ENCODE measurements around the gene ITIH5. TPM values are rescaled to one million over a fixed set of nuclear protein-coding genes. Genes with fewer than 3 reads are reported as not detected.

ITIH5 gene
- total and polyA plus RNA-seq, 2 donors (not counting 1 experiment from before 2014, with no cell fraction given) = not detected

- TF ChIP-seq CTCF (IDR thresholded peaks at IDR 0.05) = no peak
- no peak for TF ChIP-seq EZH2 (IDR thresholded peaks at IDR 0.05; ENCODE audit: borderline replicate concordance, insufficient read depth, low read depth, low read length, poor library complexity, severe bottlenecking)
- DNase-seq (no peak), ATAC-seq (ENCODE audit: low read depth) (no peak)
- Histone ChIP-seq H3K9me3 (ENCODE audit: control extremely low read depth in 1 of 3, control insufficient read depth in 2 of 3, insufficient read depth in 1 of 3, low read length in 2 of 3) (no peaks in the 10 kb centered on the region), H2AFZ (ENCODE audit: insufficient read depth, low read depth, low read length, poor library complexity, severe bottlenecking) (no peak overlapping the region), H3K4me1 (ENCODE audit: control insufficient read depth in 2 of 2, insufficient read depth in 2 of 2, low read length in 2 of 2) (no peaks in the 10 kb centered on the region), H3K4me3 (ENCODE audit: control extremely low read depth in 1 of 5, extremely low read depth in 1 of 5, insufficient read depth in 1 of 5, low read depth in 2 of 5, low read length in 4 of 5) (no peak overlapping the region), H3K27ac (ENCODE audit: low read length in 2 of 2) (no peak overlapping the region), H3K27me3 (replicated peaks in 1 of 4; ENCODE audit: control extremely low read depth in 1 of 4, control insufficient read depth in 3 of 4, insufficient read depth in 4 of 4, low read length in 3 of 4) (no peaks in the 10 kb centered on the region), H3K79me2 (ENCODE audit: control insufficient read depth, insufficient read depth, low read length) (no peaks in the 10 kb centered on the region), H3K9ac (ENCODE audit: low read length) (no peak overlapping the region), H3K36me3 (replicated peaks in 1 of 2; ENCODE audit: control extremely low read depth in 1 of 2, control insufficient read depth in 1 of 2, extremely low read depth in 1 of 2, insufficient read depth in 2 of 2, low read length in 1 of 2) (no peaks in the 10 kb centered on the region), H3K4me2 (replicated peaks; ENCODE audit: low read depth, low read length, poor library complexity, severe bottlenecking) (no peak overlapping the region), H4K20me1 (ENCODE audit: control insufficient read depth, insufficient read depth, low read length, poor library complexity, severe bottlenecking) (no peaks in the 10 kb centered on the region)
- Mint-ChIP-seq H3K4me1 (no peaks in the 10 kb centered on the region), H3K27me3 (peaks cover 5% of the 10 kb centered on the region), H3K27ac (no peak overlapping the region), H3K9me3 (ENCODE audit: insufficient read depth) (no peaks in the 10 kb centered on the region), H3K4me3 (no peak overlapping the region)
- CTCF ChIA-PET = no interaction called here
- 96% methylated on average over 25 of the region's 25 CpGs for WGBS (ENCODE audit: insufficient coverage)
- POLR2A ChIA-PET = no interaction called here
- intact Hi-C loops (cut with micrococcal nuclease) = no loop called here
These were observed 87.1 kb downstream of the ITIH5 start for GRCh38 chr10:7579681-7580080.

- Mint-ChIP-seq H3K4me3 (no peak overlapping the region), H3K9me3 (ENCODE audit: insufficient read depth) (no peaks in the 10 kb centered on the region), H3K4me1 (no peaks in the 10 kb centered on the region), H3K27me3 (peaks cover 3% of the 10 kb centered on the region), H3K27ac (no peak overlapping the region)
- ATAC-seq (ENCODE audit: low read depth) = no peak
- H2AFZ ChIP-seq (ENCODE audit: insufficient read depth, low read depth, low read length, poor library complexity, severe bottlenecking) = no peak overlapping the region
- ChIA-PET CTCF (no interaction called here), POLR2A (no interaction called here)
- H3K4me2 ChIP-seq (replicated peaks; ENCODE audit: low read depth, low read length, poor library complexity, severe bottlenecking) = no peak overlapping the region
- no peaks in the 10 kb centered on the region for H3K36me3 ChIP-seq (replicated peaks in 1 of 2; ENCODE audit: control extremely low read depth in 1 of 2, control insufficient read depth in 1 of 2, extremely low read depth in 1 of 2, insufficient read depth in 2 of 2, low read length in 1 of 2)
- no peaks in the 10 kb centered on the region for H4K20me1 ChIP-seq (ENCODE audit: control insufficient read depth, insufficient read depth, low read length, poor library complexity, severe bottlenecking)
- H3K4me3 ChIP-seq (ENCODE audit: control extremely low read depth in 1 of 5, extremely low read depth in 1 of 5, insufficient read depth in 1 of 5, low read depth in 2 of 5, low read length in 4 of 5) = no peak overlapping the region
- TF ChIP-seq CTCF (IDR thresholded peaks at IDR 0.05) = no peak
- no peak for TF ChIP-seq EZH2 (IDR thresholded peaks at IDR 0.05; ENCODE audit: borderline replicate concordance, insufficient read depth, low read depth, low read length, poor library complexity, severe bottlenecking)
- no CpG with 5 or more reads among the region's 5 CpGs for WGBS (ENCODE audit: insufficient coverage)
- H3K79me2 ChIP-seq (ENCODE audit: control insufficient read depth, insufficient read depth, low read length) = no peaks in the 10 kb centered on the region
- H3K27me3 ChIP-seq (replicated peaks in 1 of 4; ENCODE audit: control extremely low read depth in 1 of 4, control insufficient read depth in 3 of 4, insufficient read depth in 4 of 4, low read length in 3 of 4) = no peaks in the 10 kb centered on the region
- no peak overlapping the region for H3K27ac ChIP-seq (ENCODE audit: low read length in 2 of 2)
- H3K9me3 ChIP-seq (ENCODE audit: control extremely low read depth in 1 of 3, control insufficient read depth in 2 of 3, insufficient read depth in 1 of 3, low read length in 2 of 3) = no peaks in the 10 kb centered on the region
- H3K9ac ChIP-seq (ENCODE audit: low read length) = no peak overlapping the region
- DNase-seq = no peak
- H3K4me1 ChIP-seq (ENCODE audit: control insufficient read depth in 2 of 2, insufficient read depth in 2 of 2, low read length in 2 of 2) = no peaks in the 10 kb centered on the region
- intact Hi-C loops (cut with micrococcal nuclease) = no loop called here
These were observed 89.2 kb downstream of the ITIH5 start for GRCh38 chr10:7577579-7577978.
